ENCODE results near the gene GPR137. TPM values are rescaled to one million over a fixed set of nuclear protein-coding genes. Genes with fewer than 3 reads are reported as not detected.

GPR137 gene
- total and polyA plus RNA-seq, 9 of the 15 experiments (the other 6 are each of a cell fraction or from before 2014, with no cell fraction given): 0.32 to 26.7 (median 10.7) TPM

GRCh38 chr11:64318766-64319761 is 33.4 kb downstream of the GPR137 start (continued):
- TF ChIP-seq ATF2 (CRISPR knock-in tag; IDR thresholded peaks at IDR 0.05): no peak
- TF ChIP-seq NFYB (IDR thresholded peaks at IDR 0.05; ENCODE audit: extremely low read depth, insufficient read length): no peak
- TF ChIP-seq TGIF2 (CRISPR knock-in tag; IDR thresholded peaks at IDR 0.05): peak; percentile 57; the same call in 1 of the 2 replicates
- TF ChIP-seq ZNF644 (tag; IDR thresholded peaks at IDR 0.05; ENCODE audit: low read depth): no peak; the same call in 1 of the 2 replicates
- no peak for TF ChIP-seq U2AF1 (optimal IDR thresholded peaks at IDR 0.05; ENCODE audit: low read depth, low read length)
- TF ChIP-seq RREB1 (CRISPR knock-in tag; IDR thresholded peaks at IDR 0.05): no peak
- no peak for TF ChIP-seq FOXP4 (CRISPR knock-in tag; IDR thresholded peaks at IDR 0.05; ENCODE audit: borderline replicate concordance)
- no peak for TF ChIP-seq THAP12 (CRISPR knock-in tag; IDR thresholded peaks at IDR 0.05)
- peak; percentile 47; the same call in 1 of the 2 replicates for TF ChIP-seq CBFA2T2 (conservative IDR thresholded peaks at IDR 0.05)
- 0 out of 2 replicates have a peak, but pooled peaks have one; percentile 12 for TF ChIP-seq CREB1 (IDR thresholded peaks at IDR 0.05)
- TF ChIP-seq CREB1 (CRISPR knock-in tag; IDR thresholded peaks at IDR 0.05): 0 out of 2 replicates have a peak, but pooled peaks have one; percentile 13
